Measurements from ENCODE around the gene RPL32. TPM values are rescaled to one million over a fixed set of nuclear protein-coding genes. Genes with fewer than 3 reads are reported as not detected.

Gene RPL32
- total and polyA plus RNA-seq, 2 of the 4 experiments (the other 2 are of a cell fraction), result 566 to 1,856 TPM

DNA sequence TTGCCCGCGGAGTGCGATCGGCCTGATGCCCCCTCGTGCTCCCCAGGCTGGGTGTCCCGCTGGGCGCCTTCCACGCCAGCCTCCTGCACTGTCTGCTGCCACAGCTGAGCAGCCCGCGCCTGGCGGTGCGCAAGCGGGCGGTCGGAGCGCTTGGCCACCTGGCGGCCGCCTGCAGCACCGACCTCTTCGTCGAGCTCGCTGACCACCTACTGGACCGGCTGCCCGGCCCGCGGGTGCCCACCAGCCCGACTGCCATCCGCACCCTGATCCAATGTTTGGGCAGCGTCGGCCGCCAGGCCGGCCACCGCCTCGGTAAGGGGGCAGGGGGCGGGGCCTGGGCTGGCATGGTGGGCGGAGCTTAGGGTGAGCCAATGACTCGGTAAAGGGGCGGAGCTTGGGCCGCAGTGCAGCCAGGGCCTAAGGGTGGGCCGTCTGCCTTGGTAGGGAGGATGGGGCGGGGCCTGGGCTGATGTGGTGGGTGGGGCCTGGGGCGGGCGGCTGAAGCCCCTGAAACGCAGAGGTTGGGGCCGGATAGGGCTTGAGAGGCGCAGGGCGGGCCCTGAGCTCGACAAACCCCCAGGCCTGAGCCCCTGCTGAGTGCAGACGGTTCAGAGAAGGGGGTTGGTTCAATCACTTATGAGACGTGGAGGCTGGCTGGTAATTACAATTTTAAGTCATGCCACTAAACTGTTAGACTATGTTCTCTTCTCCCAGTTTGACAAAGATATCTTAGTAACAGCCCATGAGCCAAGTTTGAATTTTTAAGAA, 31.2 kb downstream of the RPL32 start:
- Histone ChIP-seq H3K79me1 (ENCODE audit: low read depth in 1 of 2, low read length in 2 of 2) (no peaks in the 10 kb centered on the region), H2BK15ac (ENCODE audit: low read depth, low read length) (no peak overlapping the region), H3K4me2 (ENCODE audit: low read depth, low read length) (peak overlapping the region; percentile 92), H3K9me3 (ENCODE audit: control insufficient read depth, insufficient read depth, low read length) (no peaks in the 10 kb centered on the region), H3K27ac (ENCODE audit: insufficient read depth, low read length) (no peak overlapping the region; the same call in 1 of the 2 replicates), H3K9me1 (ENCODE audit: insufficient read depth, low read length) (no peaks in the 10 kb centered on the region), H2BK20ac (ENCODE audit: low read depth, low read length) (no peak overlapping the region), H2AK5ac (ENCODE audit: low read depth, low read length) (no peak overlapping the region), H3K18ac (ENCODE audit: low read depth, low read length) (no peak overlapping the region), H3K4me3 (ENCODE audit: insufficient read depth, low read depth, low read length) (peak overlapping the region; percentile 74), H3K4me1 (ENCODE audit: control insufficient read depth, insufficient read depth, low read length) (peaks cover 2% of the 10 kb centered on the region; the same call in 1 of the 2 replicates), H4K91ac (ENCODE audit: insufficient read depth, low read depth, low read length) (no peak overlapping the region), H3K14ac (replicated peaks; ENCODE audit: low read depth, low read length) (peak overlapping the region; percentile 64; the same call in 1 of the 2 replicates), H2AK9ac (replicated peaks; ENCODE audit: low read depth, low read length, poor library complexity) (peak overlapping the region; percentile 49), H4K8ac (ENCODE audit: low read depth in 2 of 2, low read length in 2 of 2) (peak overlapping the region; percentile 75 to 87; a peak in 2 of 4 replicates), H3K23ac (ENCODE audit: low read depth, low read length) (no peak overlapping the region), H3K4ac (ENCODE audit: low read depth, low read length) (no peak overlapping the region), H2BK120ac (ENCODE audit: low read depth, low read length) (no peak overlapping the region), H3K27me3 (ENCODE audit: control insufficient read depth, insufficient read depth, low read length) (no peaks in the 10 kb centered on the region), H3K56ac (ENCODE audit: extremely low read depth, insufficient read depth, low read length) (no peak overlapping the region), H2BK5ac (ENCODE audit: low read depth, low read length, poor library complexity, severe bottlenecking) (no peak overlapping the region), H4K20me1 (ENCODE audit: insufficient read depth, low read length) (no peaks in the 10 kb centered on the region), H3K9ac (ENCODE audit: low read depth, low read length) (peak overlapping the region; percentile 59), H4K5ac (ENCODE audit: low read depth, low read length) (peak overlapping the region; percentile 48; the same call in 1 of the 2 replicates), H3K36me3 (ENCODE audit: control insufficient read depth, insufficient read depth, low read length) (peaks cover 21% of the 10 kb centered on the region; the same call in 1 of the 2 replicates), H2AFZ (replicated peaks; ENCODE audit: low read length, poor library complexity) (peak overlapping the region; percentile 93)
- TF ChIP-seq MAZ (IDR thresholded peaks at IDR 0.05; ENCODE audit: borderline replicate concordance, low read depth, low read length) (0 out of 2 replicates have a peak, but pooled peaks have one; percentile 37), SMC3 (IDR thresholded peaks at IDR 0.05; ENCODE audit: low read depth, low read length) (peak; percentile 62), CHD1 (IDR thresholded peaks at IDR 0.05; ENCODE audit: low read depth, low read length) (no peak), MXI1 (IDR thresholded peaks at IDR 0.05; ENCODE audit: borderline replicate concordance, low read depth, low read length) (no peak), RAD21 (IDR thresholded peaks at IDR 0.05; ENCODE audit: low read length) (peak; percentile 51)
- TF ChIP-seq, protein P1, sequence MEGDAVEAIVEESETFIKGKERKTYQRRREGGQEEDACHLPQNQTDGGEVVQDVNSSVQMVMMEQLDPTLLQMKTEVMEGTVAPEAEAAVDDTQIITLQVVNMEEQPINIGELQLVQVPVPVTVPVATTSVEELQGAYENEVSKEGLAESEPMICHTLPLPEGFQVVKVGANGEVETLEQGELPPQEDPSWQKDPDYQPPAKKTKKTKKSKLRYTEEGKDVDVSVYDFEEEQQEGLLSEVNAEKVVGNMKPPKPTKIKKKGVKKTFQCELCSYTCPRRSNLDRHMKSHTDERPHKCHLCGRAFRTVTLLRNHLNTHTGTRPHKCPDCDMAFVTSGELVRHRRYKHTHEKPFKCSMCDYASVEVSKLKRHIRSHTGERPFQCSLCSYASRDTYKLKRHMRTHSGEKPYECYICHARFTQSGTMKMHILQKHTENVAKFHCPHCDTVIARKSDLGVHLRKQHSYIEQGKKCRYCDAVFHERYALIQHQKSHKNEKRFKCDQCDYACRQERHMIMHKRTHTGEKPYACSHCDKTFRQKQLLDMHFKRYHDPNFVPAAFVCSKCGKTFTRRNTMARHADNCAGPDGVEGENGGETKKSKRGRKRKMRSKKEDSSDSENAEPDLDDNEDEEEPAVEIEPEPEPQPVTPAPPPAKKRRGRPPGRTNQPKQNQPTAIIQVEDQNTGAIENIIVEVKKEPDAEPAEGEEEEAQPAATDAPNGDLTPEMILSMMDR (conservative IDR thresholded peaks at IDR 0.05; ENCODE audit: low read depth, low read length), result peak; percentile 67
- peak; percentile 100 for ATAC-seq (ENCODE audit: low read depth)
- DNase-seq, result peak; percentile 81
- CTCF ChIA-PET, result interaction anchor here (0.6 to 1.5 kb wide), 11 partner anchors 11 to 256 kb away, joined by 3 to 7 read pairs (median 4); partner anchors contain the start of genes CAND2, RPL32 and TMEM40
- dilution Hi-C loops (cut with HindIII; ENCODE audit: low sequenced_read_pairs, unreplicated experiment) (no loop called here), intact Hi-C loops (cut with micrococcal nuclease) (loop anchor here (1.0 to 2.0 kb wide), 2 partner anchors 104 to 253 kb away; partner anchors contain the start of gene MKRN2), in situ Hi-C loops (cut with MboI; ENCODE audit: low sequenced_read_pairs) (no loop called here)
- POLR2A ChIA-PET (ENCODE audit: unreplicated experiment), result no interaction called here
- WGBS, 2 experiments (ENCODE audit: extremely low coverage in 2 of 2, insufficient read length in 1 of 2), result 2% methylated on average over 24 of the region's 50 CpGs; no CpG with 5 or more reads in 1 of the 2 experiments
- no TSS peak for BruUV-seq (replicated peaks)
